Hepatocyte (in vitro differentiated cells): ENCODE results near the gene SLC22A7.

Source experiments
- EZH2 ChIP-seq: fragments of 200-600 bp; sonication (generic); IDR thresholded peaks from 2 replicates; pipeline ENCODE4 v1.6.1; 2016; ENCODE audit warnings: antibody characterized with exemption, mild to moderate bottlenecking, borderline replicate concordance
- TF ChIP-seq, protein P1 (sequence below): fragments of 200-600 bp; sonication (generic); IDR thresholded peaks from 2 replicates; pipeline ENCODE4 v1.5.1; 2016; ENCODE audit warnings: antibody characterized with exemption, mild to moderate bottlenecking; ENCODE audit not compliant: poor library complexity

- no peak for TF ChIP-seq EZH2
- TF ChIP-seq, protein P1, sequence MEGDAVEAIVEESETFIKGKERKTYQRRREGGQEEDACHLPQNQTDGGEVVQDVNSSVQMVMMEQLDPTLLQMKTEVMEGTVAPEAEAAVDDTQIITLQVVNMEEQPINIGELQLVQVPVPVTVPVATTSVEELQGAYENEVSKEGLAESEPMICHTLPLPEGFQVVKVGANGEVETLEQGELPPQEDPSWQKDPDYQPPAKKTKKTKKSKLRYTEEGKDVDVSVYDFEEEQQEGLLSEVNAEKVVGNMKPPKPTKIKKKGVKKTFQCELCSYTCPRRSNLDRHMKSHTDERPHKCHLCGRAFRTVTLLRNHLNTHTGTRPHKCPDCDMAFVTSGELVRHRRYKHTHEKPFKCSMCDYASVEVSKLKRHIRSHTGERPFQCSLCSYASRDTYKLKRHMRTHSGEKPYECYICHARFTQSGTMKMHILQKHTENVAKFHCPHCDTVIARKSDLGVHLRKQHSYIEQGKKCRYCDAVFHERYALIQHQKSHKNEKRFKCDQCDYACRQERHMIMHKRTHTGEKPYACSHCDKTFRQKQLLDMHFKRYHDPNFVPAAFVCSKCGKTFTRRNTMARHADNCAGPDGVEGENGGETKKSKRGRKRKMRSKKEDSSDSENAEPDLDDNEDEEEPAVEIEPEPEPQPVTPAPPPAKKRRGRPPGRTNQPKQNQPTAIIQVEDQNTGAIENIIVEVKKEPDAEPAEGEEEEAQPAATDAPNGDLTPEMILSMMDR: no peak
These were observed 39.0 kb upstream of the SLC22A7 start for GRCh38 chr6:43258807-43259686.
